Vagina (tissue), 2 donors: ENCODE data around the gene MC1R.

Source experiments
- POLR2A ChIP-seq, 2 donors: fragments of 450-650 bp; IDR thresholded peaks; one replicate each; pipeline ENCODE4 v1.6.1; 2017; ENCODE audit warnings: antibody characterized with exemption in 2 of 2, mild to moderate bottlenecking in 2 of 2, moderate library complexity in 2 of 2
- TF ChIP-seq, protein P1 (sequence below), 3 experiments: fragments of 450-650 bp in 2 of 3; fragments of 200-600 bp in 1 of 3; sonication (generic) in 1 of 3; IDR thresholded peaks; one replicate each; pipeline ENCODE4 v1.5.1; 2017 to 2019; ENCODE audit warnings: antibody characterized with exemption in 3 of 3, mild to moderate bottlenecking in 2 of 3, moderate library complexity in 2 of 3

- TF ChIP-seq, protein P1, sequence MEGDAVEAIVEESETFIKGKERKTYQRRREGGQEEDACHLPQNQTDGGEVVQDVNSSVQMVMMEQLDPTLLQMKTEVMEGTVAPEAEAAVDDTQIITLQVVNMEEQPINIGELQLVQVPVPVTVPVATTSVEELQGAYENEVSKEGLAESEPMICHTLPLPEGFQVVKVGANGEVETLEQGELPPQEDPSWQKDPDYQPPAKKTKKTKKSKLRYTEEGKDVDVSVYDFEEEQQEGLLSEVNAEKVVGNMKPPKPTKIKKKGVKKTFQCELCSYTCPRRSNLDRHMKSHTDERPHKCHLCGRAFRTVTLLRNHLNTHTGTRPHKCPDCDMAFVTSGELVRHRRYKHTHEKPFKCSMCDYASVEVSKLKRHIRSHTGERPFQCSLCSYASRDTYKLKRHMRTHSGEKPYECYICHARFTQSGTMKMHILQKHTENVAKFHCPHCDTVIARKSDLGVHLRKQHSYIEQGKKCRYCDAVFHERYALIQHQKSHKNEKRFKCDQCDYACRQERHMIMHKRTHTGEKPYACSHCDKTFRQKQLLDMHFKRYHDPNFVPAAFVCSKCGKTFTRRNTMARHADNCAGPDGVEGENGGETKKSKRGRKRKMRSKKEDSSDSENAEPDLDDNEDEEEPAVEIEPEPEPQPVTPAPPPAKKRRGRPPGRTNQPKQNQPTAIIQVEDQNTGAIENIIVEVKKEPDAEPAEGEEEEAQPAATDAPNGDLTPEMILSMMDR (IDR thresholded peaks at IDR 0.05): no peak
- no peak for TF ChIP-seq POLR2A (IDR thresholded peaks at IDR 0.05)
Observed at GRCh38 chr16:89936034-89936433, 17.4 kb downstream of the MC1R start.
